Panc1 (cell line): ENCODE results near the gene NOTCH3. TPM values are rescaled to one million over a fixed set of nuclear protein-coding genes. Genes with fewer than 3 reads are reported as not detected.

Experiments used
- ATAC-seq: fragments of 200-7000 bp; cut with Tn5 transposase; 2 replicates; pipeline ENCODE4 v1.9.1; 2020; ENCODE audit warnings: mild to moderate bottlenecking, moderate library complexity
- BruUV-seq: library from RNA; stranded (reverse); fragments of 400-500 nt; replicated peaks from 2 replicates; lab custom pipeline; 2021; lab: Mats Ljungman, UMichigan
- CTCF ChIA-PET: fragments of 300-600 bp; sonication (Branson Sonifier 250); formaldehyde crosslinking; loops from one replicate; lab custom pipeline; 2022; ENCODE audit warnings: antibody characterized with exemption; lab: Charles Lee
- POLR2A ChIA-PET: fragments of 300-600 bp; sonication (Branson Sonifier 250); formaldehyde crosslinking; loops from one replicate; lab custom pipeline; 2022; ENCODE audit warnings: antibody characterized with exemption; lab: Charles Lee
- DNase-seq: peaks from one replicate; pipeline ENCODE4 v3.0.0-alpha.2; 2010; ENCODE audit warnings: low read depth, low spot score
- H3K27ac ChIP-seq: 2 replicates; pipeline ENCODE4 v1.5.1; 2011; ENCODE audit warnings: mild to moderate bottlenecking, low read length, inconsistent platforms
- H3K27me3 ChIP-seq: fragments of 200-500 bp; sonication (Bioruptor generic); 2 replicates; pipeline ENCODE4 v1.6.0; 2014; ENCODE audit warnings: low read length, inconsistent platforms; ENCODE audit not compliant: control insufficient read depth, insufficient read depth
- H3K36me3 ChIP-seq: fragments of 200-500 bp; sonication (Bioruptor generic); 2 replicates; pipeline ENCODE4 v1.5.1; 2014; ENCODE audit warnings: inconsistent platforms, mild to moderate bottlenecking, low read length, moderate library complexity; ENCODE audit not compliant: control insufficient read depth, insufficient read depth
- H3K4me1 ChIP-seq: 2 replicates; pipeline ENCODE4 v1.5.1; 2011; ENCODE audit warnings: inconsistent platforms, mild to moderate bottlenecking, low read length, moderate library complexity; ENCODE audit not compliant: control insufficient read depth, insufficient read depth
- H3K4me3 ChIP-seq, 2 experiments: 2 replicates each; pipeline ENCODE4 v1.5.1; 2011 to 2012; ENCODE audit warnings: low read depth in 2 of 2, low read length in 2 of 2, mild to moderate bottlenecking in 2 of 2, inconsistent platforms in 1 of 2, moderate library complexity in 1 of 2
- H3K9me3 ChIP-seq: fragments of 200-500 bp; sonication (Bioruptor generic); 2 replicates; pipeline ENCODE4 v1.5.1; 2014; ENCODE audit warnings: low read depth, mild to moderate bottlenecking, inconsistent platforms, low read length, moderate library complexity; ENCODE audit not compliant: control insufficient read depth, insufficient read depth
- POLR2AphosphoS5 ChIP-seq: IDR thresholded peaks from 2 replicates; pipeline ENCODE4 v1.6.1; 2012; ENCODE audit warnings: mild to moderate bottlenecking, low read depth, low read length, moderate library complexity
- REST ChIP-seq, 2 experiments: IDR thresholded peaks; 2 replicates each; pipeline ENCODE4 v1.6.1; 2011 to 2012; ENCODE audit warnings: low read depth in 2 of 2, control low read depth in 1 of 2, low read length in 1 of 2, mild to moderate bottlenecking in 1 of 2, moderate library complexity in 1 of 2; ENCODE audit not compliant: insufficient read depth in 1 of 2
- SIN3A ChIP-seq: IDR thresholded peaks from 2 replicates; pipeline ENCODE4 v1.6.1; 2012; ENCODE audit warnings: low read depth, mild to moderate bottlenecking, low read length, moderate library complexity, borderline replicate concordance; ENCODE audit not compliant: insufficient read depth
- TCF7L2 ChIP-seq: IDR thresholded peaks from 2 replicates; pipeline ENCODE4 v1.6.1; 2011; ENCODE audit warnings: mild to moderate bottlenecking, low read depth, low read length, inconsistent platforms
- in situ Hi-C: cut with HindIII; loops from 2 replicates; pipeline ENCODE4 v1.10.0; 2016; ENCODE audit warnings: low sequenced_read_pairs, low pct_unique_long_range_greater_than_20kb
- intact Hi-C: fragments of 100-400 bp; cut with micrococcal nuclease; formaldehyde crosslinking; loops from one replicate; pipeline ENCODE4 v1.10.0; 2022; ENCODE audit not compliant: unreplicated experiment
- total RNA-seq: library from RNA; stranded (reverse); gene quantifications from one replicate; pipeline ENCODE4 v1.2.1, GENCODE V29; 2021; ENCODE audit not compliant: unreplicated experiment
- TF ChIP-seq, protein P1 (sequence below): fragments of 450-650 bp; IDR thresholded peaks from 2 replicates; pipeline ENCODE4 v1.5.1; 2017; ENCODE audit warnings: mild to moderate bottlenecking

The NOTCH3 gene
- total RNA-seq, 1 experiment from 2014 or later = 5.3 TPM

DNA sequence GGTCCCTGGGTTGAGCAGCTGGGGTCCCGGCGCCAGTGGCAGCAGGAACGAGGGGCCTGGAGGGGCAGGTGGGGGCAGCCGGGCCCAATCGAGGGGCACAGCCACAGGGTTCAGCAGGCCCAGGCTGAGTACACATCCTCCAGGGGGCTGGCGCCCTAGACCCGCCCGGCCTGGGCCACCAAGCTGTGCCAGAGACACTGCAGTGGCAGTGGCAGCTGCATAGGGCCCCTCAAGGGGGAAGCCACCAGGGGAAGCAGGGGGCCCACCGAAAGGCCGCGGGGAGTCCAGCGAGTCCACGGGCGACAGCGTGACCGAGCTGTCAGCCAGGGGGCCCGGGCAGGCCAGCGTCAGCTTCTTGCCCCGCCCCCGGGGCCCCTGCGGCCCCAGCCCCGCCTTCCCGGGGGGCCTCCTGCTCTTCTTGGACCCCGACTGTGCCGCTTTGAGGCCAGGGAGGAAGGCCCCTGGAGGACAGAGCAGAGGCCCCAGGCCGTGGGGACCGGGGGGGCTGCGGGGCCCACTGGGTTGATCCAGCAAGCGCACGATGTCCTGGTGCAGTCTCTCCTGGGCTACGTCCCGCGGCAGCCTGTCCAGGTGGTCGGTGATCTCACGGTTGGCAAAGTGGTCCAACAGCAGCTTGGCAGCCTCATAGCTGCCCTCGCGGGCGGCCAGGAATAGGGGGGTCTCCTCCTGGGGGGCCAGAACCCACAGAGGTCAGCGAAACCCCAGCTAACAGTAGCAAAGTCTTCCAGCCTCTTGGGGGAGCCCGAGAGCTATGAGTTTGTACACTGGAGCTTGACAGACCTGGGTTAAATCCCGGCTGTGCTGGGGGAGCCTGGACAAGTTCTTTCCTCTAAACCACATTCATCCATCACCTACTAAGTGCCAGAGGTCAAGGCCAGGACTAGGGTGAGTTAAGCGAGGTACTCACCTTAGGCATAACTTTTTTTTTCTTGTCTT lies 39.5 kb downstream of the NOTCH3 start:
- CTCF ChIA-PET = interaction anchor here (0.6 to 1.1 kb wide), 13 partner anchors 11 to 345 kb away, joined by 3 to 18 read pairs (median 5); no protein-coding TSS in a partner anchor

GRCh38 chr19:15159251-15159650 lies 41.5 kb downstream of the NOTCH3 start:
- ChIA-PET POLR2A (interaction anchor here (0.5 kb wide), 1 partner anchor 49 kb away, joined by 5 read pairs; no protein-coding TSS in a partner anchor), CTCF (interaction anchor here (0.6 kb wide), 1 partner anchor 10 kb away, joined by 5 read pairs; no protein-coding TSS in a partner anchor)
- in situ Hi-C loops = no loop called here
- TF ChIP-seq TCF7L2 (no peak), REST (IDR thresholded peaks at IDR 0.05; ENCODE audit: insufficient read depth in 1 of 2, low read depth in 2 of 2, low read length in 1 of 2) (no peak), SIN3A (no peak), POLR2AphosphoS5 (no peak)
- TF ChIP-seq, protein P1, sequence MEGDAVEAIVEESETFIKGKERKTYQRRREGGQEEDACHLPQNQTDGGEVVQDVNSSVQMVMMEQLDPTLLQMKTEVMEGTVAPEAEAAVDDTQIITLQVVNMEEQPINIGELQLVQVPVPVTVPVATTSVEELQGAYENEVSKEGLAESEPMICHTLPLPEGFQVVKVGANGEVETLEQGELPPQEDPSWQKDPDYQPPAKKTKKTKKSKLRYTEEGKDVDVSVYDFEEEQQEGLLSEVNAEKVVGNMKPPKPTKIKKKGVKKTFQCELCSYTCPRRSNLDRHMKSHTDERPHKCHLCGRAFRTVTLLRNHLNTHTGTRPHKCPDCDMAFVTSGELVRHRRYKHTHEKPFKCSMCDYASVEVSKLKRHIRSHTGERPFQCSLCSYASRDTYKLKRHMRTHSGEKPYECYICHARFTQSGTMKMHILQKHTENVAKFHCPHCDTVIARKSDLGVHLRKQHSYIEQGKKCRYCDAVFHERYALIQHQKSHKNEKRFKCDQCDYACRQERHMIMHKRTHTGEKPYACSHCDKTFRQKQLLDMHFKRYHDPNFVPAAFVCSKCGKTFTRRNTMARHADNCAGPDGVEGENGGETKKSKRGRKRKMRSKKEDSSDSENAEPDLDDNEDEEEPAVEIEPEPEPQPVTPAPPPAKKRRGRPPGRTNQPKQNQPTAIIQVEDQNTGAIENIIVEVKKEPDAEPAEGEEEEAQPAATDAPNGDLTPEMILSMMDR = no peak
- Histone ChIP-seq H3K36me3 (no peaks in the 10 kb centered on the region), H3K9me3 (no peaks in the 10 kb centered on the region), H3K4me1 (no peaks in the 10 kb centered on the region), H3K27me3 (no peaks in the 10 kb centered on the region), H3K27ac (no peak overlapping the region), H3K4me3 (no peak overlapping the region)
- intact Hi-C loops = no loop called here
- ATAC-seq (no peak), DNase-seq (no peak)
- BruUV-seq = no TSS peak

More for the DNA sequence above, 39.5 kb downstream of the NOTCH3 start:
- H3K4me3 ChIP-seq = no peak overlapping the region
- TF ChIP-seq REST (IDR thresholded peaks at IDR 0.05; ENCODE audit: insufficient read depth in 1 of 2, low read depth in 2 of 2, low read length in 1 of 2) = no peak
- no peak for TF ChIP-seq SIN3A
- TF ChIP-seq POLR2AphosphoS5 = no peak
- no peak for TF ChIP-seq TCF7L2
- TF ChIP-seq, protein P1 = peak; percentile 84
- peak; percentile 87 for ATAC-seq
- H3K36me3 ChIP-seq = no peaks in the 10 kb centered on the region
- intact Hi-C loops (no loop called here), in situ Hi-C loops (no loop called here)
- POLR2A ChIA-PET = interaction anchor here (0.6 kb wide), 1 partner anchor 810 kb away, joined by 6 read pairs; no protein-coding TSS in a partner anchor
- no peaks in the 10 kb centered on the region for H3K4me1 ChIP-seq
- H3K9me3 ChIP-seq = no peaks in the 10 kb centered on the region; the same call in 1 of the 2 replicates
- H3K27me3 ChIP-seq = no peaks in the 10 kb centered on the region
- no peak overlapping the region for H3K27ac ChIP-seq
- DNase-seq = no peak
- no TSS peak for BruUV-seq
